ENCODE measurements around the gene CGB2.
A peak's percentile ranks its signal among the peaks of the same experiment; 100 is the strongest.
"Not testable (repeated sequence)": the region's sequence is repeated elsewhere in the genome, so short reads cannot be mapped to it uniquely, and the experiment has no call there.

CGB2 gene

GRCh38 chr19:49011194-49011593 lies 20.5 kb upstream of the CGB2 start:
- DNase-seq: no peak

DNA sequence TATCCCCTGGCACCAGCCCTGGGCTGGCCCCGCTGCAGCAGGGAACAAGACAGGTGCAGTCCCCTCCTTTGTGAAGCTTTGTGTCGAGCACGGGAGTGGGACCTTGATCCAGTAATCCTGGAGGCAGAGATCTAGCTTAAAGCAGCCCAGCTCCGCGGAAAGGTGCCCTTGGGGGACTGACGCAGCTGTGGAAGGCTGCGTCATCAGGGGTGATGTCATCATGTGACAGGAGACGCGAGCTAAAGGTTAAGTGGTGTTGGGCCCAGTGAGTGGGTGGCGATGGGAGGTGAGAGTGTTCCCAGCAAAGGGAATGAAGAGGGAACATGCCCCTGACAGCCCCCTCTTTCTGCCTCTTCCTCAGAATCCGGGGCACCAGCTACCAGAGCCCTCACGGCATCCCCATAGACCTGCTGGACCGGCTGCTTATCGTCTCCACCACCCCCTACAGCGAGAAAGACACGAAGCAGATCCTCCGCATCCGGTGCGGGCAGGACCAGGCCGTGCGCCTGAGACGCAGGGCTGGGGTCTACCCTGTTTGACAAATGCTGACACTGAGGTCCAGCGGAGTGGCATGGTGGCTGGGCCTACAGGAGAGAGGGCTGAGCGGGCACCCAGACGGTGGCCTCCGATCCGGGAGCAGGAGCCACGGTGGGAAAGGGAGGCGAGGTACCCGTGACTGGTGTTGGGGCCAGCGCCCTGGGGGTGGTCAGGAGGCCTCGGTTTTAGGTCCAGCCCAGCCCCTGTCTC lies 17.4 kb upstream of the CGB2 start:
- no peak for DNase-seq

DNA sequence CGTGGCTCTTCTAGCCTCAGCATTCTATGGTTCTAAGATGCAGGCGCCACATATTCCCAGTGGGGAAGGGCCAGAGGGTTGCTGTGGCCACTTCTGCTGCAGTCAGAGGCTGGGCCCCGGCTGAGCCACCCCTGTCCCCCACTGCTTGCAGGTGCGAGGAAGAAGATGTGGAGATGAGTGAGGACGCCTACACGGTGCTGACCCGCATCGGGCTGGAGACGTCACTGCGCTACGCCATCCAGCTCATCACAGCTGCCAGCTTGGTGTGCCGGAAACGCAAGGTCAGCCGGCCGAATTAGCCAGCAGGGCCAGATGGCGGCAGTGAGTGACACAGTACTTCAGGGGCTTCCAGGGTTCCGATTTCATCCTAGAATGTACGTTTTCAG lies 16.8 kb upstream of the CGB2 start:
- DNase-seq: no peak

DNA sequence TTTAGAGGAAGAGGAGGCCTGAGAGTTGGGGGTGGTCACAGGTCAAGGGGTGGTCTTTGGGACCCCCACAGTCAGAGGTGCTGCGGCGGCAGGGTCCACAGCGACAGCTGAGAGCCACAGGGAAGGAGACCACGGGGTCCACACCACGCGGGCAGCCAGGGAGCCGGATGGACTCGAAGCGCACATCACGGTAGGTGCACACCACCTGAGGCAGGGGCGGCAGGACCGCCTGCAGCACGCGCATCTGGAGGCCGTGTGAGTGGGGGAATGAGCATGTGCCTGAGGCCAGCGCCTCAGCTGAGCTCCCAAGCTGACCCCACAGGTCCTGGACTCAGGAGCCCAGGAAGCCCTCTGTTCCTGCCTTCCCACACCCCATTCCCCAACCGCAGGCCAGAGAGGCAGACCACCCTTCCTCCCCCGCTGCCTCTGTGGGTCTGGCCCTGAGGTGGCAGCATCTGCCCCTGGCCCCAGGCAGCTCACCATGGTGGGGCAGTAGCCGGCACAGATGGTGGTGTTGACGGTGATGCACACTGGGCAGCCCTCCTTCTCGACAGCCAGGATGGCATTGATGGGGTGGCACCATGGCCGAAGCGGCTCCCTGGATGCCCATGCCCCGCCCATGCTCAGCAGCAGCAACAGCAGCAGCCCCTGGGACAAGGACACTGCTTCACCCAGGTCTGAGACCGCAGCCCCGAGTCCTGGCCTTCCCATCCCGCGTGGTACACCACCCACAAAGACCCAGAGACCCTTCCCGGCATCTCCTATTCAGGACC lies 15.4 kb upstream of the CGB2 start:
- DNase-seq: no peak

GRCh38 chr19:49017041-49017665 lies 14.5 kb upstream of the CGB2 start, which contains the start of gene LHB:
LHB (minus strand) TSS chr19:49017091; CDS start chr19:49017081, 10 bp downstream.
- no peak for DNase-seq

GRCh38 chr19:49017666-49018351 lies 13.9 kb upstream of the CGB2 start:
- peak; percentile 37 for DNase-seq

DNA sequence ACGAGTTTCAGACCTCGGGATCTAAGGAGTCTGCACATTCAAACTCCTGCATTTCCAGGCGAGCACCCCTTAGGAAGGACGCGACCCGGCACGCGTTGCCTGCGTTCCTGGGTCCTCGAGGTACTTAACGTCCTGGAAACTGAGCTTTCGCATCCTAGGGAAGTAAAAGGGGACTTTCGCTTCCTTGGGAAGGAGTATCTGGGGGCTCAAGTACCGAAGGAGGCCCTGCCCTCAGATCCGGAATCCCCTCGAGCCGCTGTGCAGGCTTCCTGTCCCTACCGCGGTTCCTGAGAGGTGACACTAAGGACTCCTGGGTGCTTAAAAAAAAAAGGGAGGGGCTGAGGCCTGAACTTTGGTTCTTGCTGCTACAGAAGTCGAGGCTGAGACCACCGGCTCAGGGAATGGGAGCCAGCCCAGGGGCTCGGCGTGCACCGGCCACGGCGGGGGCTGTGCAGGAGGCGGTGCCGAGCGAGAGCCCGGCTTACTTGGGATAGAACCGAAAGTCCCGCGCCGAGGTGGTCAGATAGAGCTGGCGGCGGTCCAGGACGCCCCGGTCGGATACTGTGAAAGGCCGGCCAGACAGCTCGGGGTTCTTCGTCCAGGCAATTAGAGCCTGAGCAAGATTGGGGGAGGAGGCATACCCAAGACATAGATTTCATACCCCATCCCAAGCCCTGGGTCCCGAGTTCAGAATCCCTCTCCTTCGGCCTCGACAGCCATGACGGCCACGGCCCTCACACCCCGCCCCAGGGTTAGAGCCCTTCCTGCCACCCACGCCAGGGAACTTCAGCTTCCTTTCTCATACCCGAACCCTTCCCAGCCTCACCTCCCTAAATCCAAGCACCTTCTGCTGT lies 13.1 kb upstream of the CGB2 start:
- not testable (repeated sequence) for DNase-seq

DNA sequence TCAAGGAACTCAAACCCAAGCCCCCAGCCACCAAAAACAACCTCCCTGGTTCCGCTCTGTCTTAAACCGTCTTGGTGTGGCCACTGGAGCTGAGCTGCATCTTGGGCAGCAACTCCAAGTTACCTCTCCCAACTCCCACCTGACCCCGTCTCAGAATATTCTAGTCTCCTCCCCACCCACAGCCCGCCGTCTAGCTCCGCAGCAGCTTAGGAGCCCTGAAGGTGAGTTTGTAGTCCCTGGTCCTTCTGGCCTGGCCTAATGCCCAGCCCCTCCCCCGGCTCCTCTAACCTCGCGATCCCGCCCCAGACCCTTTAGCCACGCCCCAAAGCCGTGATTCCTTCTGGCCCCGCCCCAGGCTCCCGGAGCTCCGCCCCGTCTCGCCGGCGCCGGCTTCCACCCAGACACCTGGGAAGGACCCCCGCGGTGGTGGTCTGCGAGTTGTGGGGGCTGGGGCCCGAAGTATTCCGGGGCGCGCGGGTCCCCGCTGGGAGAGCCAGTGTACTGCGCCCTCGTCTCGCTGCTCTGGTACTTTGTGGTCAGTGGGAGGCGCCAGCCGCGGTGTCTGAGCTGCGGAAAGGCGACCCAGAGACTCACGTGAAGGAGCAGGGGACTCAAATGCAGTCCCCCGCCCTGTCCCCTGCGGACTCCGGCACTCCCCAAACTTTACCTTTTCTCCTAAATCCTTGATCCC lies 12.3 kb upstream of the CGB2 start:
- DNase-seq: peak; percentile 45

DNA sequence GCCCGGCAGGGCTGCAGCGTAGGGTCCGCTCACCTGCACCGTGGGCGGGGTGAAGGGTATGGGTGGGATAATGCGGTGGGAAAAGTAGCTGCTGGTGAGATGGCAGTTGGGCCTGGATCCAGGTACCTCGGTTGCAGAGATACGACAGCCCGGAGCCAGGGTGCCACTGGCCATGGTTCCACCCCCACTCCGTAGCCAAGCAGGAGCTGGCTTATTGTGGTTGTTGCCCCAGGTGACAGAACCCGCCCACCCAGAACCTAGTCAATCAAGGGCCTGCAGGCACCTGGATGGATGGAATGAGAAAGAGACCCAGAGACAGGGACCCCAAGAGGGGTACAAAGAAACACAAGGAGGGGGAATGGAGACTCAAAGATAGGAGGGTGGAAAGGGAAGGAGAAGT lies 11.3 kb upstream of the CGB2 start:
- no peak for DNase-seq

DNA sequence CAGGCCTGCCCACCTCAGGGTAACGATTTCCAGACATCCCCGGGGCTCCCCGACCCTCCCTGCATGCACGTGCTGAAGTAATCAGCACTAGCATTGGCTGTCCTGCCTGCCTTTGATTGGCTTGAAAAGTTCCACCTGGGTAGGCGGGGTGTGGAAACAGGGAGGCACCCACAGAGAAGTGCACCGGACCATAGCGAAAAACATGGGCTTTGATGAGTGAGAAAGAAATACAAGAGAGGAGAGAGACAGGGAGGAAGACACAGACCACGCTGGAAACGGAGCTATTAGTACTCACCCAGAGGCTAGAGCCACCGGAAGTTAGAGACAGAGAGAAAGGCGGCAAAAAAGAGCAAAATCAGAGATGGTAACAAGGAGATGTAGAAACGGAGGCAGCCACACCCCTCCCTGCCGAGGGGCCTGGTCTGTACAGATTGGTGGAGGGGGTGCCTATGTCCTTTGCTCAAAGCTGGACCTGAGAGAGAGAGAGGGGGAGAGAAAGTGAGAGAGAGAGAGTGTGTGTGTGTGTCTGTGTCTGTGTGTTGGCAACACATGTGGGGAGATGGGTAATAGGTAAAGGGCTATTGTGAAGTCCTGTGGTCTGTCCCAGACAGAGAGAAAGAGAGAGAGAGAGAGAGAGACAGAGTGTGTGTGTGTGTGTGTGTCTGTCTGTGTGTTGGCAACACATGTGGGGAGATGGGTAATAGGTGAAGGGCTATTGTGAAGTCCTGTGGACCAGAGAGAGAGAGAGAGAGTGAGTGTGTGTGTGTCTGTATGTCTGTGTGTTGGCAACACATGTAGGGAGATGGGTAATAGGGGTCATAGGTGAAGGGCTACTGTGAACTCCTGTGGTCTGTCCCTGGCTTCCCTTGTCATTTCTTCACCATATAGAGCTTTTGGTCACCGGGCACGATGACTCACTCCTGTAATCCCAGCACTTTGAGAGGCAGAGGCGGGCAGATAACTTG lies 10.5 kb upstream of the CGB2 start:
- DNase-seq: peak; percentile 46

DNA sequence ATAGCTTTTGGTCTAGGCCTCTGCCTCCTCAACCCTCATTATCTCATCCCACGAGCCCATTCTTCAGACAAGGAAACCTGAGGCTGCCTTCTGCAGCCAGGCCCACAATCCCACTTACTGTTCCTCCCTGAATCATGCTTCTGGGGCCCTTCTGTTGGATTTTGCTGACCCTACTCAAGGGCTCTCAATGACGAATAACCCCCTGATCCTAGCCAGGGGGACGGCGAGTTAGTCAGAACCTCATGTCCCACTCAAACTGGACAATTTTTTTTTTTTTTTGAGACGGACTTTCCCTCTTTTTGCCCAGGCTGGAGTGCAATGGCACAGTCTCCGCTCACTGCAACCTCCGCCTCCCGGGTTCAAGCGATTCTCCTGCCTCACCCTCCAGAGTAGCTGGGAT lies 9.6 kb upstream of the CGB2 start:
- no peak for DNase-seq

- DNase-seq: not testable (repeated sequence)
Observed at GRCh38 chr19:49024233-49024632, 7.5 kb upstream of the CGB2 start, which contains the start of gene CGB3. CGB3 (minus strand) TSS chr19:49024333; CDS start chr19:49023971, 362 bp downstream.

- DNase-seq: not testable (repeated sequence)
Observed at GRCh38 chr19:49025088-49025487, 6.6 kb upstream of the CGB2 start.

DNA sequence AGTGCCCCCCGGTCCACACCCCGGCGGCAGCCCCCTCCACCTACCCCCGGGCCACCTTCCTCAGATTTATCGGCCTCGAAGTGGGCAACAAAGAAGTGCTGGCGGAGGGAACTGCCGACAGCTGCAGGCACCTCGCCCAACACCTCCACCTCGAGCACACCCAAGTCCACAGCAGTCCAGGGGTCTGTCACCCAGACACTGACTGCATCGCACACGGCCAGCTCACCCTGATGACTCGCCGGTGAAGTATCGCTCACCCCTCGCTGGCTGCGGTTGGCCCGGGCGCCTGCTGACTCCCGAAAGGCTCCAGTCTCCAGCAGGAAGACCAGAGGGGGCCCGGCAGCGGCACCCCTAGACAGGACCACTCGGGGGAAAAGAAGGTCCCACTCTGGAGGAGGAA lies 6.1 kb upstream of the CGB2 start:
- not testable (repeated sequence) for DNase-seq

DNA sequence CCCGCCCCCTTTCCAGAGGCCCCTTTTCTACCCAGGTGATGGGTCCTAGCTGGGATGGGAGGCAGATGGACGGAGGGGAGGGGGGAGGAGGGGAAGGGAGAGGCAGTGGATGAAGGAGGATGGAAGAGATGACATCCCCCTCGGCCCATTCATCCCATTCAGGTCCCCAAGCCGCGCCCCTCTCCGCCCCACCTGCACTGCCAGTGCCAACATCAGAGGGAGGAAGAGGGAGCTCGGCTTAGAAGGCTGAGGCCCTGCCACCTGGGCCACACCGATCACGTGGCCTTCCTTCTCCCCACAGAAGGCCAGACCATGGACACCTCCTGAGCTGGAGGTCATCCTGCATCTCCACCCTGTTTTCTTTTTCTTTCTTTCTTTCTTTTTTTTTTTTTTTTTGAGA lies 3.0 kb upstream of the CGB2 start:
- DNase-seq: not testable (repeated sequence)

DNA sequence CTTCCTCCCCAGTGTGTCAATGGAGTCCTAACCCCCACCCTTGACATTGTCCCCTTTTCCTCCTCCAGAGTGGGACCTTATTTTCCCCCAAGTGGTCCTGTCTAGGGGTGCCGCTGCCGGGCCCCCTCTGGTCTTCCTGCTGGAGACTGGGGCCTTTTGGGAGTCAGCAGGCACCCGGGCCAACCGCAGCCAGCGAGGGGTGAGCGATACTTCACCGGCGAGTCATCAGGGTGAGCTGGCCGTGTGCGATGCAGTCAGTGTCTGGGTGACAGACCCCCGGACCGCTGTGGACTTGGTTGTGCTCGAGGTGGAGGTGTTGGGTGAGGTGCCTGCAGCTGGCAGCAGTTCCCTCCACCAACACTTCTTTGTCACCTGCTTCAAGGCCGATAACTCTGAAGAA lies 1.9 kb upstream of the CGB2 start:
- DNase-seq: not testable (repeated sequence)

DNA sequence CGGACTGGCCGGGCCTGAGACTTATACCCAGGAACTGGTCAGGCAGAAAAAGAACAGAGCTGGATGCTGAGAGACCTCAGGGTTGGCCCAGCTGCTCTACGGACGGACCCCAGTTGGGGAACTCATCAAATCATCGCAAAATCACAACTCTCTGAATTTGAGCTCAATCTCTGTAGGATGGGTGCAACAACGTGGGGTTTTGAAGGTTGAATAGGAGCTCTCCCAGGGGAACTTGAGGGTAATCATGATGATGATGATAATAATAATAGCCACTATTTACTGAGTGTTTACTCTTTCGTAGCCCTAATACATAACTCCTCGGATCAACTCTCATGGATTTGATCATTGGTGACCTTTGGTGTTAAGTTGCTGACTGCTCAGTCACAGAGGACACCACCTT lies 1.4 kb upstream of the CGB2 start:
- not testable (repeated sequence) for DNase-seq

DNA sequence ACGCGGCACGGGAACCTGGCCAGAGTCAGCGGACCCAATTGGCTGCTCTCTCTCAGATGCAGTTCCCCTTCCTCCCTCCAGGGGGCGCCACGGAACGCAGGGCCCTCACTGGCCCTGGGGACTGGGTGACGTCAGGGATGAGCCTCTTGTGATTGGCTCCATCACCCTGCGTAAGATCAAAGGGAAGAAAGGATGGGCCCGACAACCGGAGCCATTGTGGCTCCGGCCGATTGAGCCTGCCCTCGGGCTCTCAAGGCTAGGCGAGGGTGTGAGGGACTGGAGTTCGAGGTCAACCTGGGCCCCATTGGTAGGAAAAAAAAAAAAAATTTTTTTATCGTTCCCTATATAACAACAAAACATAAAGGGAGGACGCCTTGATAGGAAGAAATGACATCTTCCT lies 5.1 kb downstream of the CGB2 start, which contains the start of gene CGB1:
Gene CGB1 (minus strand): TSS at position 81 of the 400 bp plus-strand sequence. CDS start 184 bp downstream, outside the sequence.
- peak; percentile 51 for DNase-seq

GRCh38 chr19:49038111-49038510 lies 6.4 kb downstream of the CGB2 start:
- not testable (repeated sequence) for DNase-seq

All from inflammatory macrophage treated with lipopolysaccharide for 4 hours (primary cell).